GM21423 (cell line): ENCODE results near the gene GLI3.
"Not testable (repeated sequence)": the region's sequence is repeated elsewhere in the genome, so short reads cannot be mapped to it uniquely, and the experiment has no call there.

Experiments used
- ATAC-seq: cut with Tn5 transposase; IDR thresholded peaks from one replicate; pipeline ENCODE4 v1.9.1; 2021; ENCODE audit warnings: mild to moderate bottlenecking, moderate library complexity; ENCODE audit not compliant: unreplicated experiment

The GLI3 gene

DNA sequence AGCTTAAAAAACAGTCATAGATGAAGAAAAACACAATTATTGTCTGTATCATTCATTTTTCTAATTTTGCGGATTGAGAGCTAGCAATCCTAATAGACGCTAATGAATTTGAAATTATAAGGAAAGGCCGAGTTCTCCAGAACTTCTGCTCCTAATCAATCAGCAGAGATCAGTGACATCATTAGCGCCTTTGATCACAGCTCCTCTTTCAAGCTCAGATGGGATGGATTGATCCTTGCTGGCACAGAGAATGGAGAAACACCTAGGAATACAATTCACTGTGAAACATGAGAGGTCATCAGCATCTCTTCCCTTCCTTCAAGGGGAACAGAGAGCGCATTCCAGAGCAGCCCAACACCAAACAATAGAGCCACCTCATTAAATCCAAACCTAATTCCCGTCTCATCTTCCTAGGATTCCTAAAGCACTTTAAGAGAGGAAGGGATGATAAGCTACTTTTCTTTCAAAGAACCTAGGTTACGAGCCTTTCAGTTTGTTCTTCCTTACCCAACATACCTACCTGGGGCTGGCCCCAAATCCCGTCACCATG lies 24.4 kb downstream of the GLI3 start:
- ATAC-seq: no peak

GRCh38 chr7:42211938-42212337 lies 25.1 kb downstream of the GLI3 start:
- ATAC-seq: no peak

- no peak for ATAC-seq
Observed at GRCh38 chr7:42210779-42211178, 26.2 kb downstream of the GLI3 start.

GRCh38 chr7:42210333-42210732 lies 26.7 kb downstream of the GLI3 start:
- ATAC-seq: no peak

DNA sequence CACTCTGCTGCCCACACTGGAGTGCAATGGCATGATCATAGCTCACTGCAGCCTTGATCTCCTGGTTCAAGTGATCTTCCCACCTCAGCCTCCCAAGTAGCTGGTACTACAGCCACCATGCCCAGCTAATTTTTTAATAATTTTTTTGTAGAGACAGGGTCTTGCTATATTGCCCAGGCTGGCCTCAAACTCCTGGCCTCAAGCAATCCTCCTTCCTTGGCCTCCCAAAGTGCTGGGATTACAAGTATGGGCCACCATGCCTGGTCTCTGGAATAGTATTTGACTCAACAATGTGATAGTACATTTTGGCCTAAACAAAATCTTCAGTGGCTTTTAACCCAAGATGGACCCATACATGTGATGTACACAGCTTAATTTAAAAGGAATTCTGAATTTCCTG lies 27.9 kb downstream of the GLI3 start:
- not testable (repeated sequence) for ATAC-seq

- ATAC-seq: no peak
Observed at GRCh38 chr7:42208572-42208971, 28.4 kb downstream of the GLI3 start.

DNA sequence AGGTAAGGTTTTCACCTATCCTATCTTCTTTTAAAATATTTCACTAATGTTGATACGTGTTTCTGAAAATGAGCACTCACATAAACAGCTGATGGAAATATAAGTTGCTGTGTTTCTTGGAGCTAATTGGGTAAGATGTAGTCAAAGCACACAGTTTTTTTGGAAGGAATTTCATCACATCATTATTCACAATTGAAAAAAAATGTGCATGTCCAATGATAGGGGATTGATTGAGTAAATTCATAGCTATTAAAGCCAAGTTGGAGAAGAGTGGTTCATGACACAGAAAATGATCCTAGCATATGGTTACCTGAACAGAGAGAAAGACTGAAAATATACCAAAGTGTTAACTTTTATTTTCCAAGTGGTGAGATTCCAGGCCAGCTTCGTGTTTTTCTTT lies 29.6 kb downstream of the GLI3 start:
- no peak for ATAC-seq

- no peak for ATAC-seq
Observed at GRCh38 chr7:42203336-42203735, 33.7 kb downstream of the GLI3 start.

GRCh38 chr7:42202601-42203000 lies 34.4 kb downstream of the GLI3 start:
- ATAC-seq: no peak

- no peak for ATAC-seq
Observed at GRCh38 chr7:42198974-42199668, 37.9 kb downstream of the GLI3 start.

DNA sequence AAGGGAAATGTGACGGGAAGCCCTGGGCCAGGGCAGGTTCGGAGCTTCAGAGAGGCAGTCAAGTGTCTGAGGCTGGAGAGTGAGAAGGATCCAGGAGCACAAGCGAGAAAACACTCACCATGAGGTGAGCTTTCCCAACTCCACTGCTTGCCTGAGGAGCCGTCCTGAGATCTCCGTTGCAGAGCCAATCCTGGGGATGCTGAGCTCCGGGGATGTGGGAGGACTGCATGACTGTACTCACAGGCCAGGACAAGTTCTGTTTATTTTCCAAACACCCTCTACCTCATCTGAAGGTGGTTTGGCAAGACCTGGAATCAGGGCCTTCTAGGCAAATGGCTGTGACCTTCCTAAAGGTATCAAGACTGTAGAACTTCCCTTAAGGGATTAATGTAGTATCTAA lies 38.7 kb downstream of the GLI3 start:
- no peak for ATAC-seq

GRCh38 chr7:42197451-42197850 lies 39.6 kb downstream of the GLI3 start:
- no peak for ATAC-seq

DNA sequence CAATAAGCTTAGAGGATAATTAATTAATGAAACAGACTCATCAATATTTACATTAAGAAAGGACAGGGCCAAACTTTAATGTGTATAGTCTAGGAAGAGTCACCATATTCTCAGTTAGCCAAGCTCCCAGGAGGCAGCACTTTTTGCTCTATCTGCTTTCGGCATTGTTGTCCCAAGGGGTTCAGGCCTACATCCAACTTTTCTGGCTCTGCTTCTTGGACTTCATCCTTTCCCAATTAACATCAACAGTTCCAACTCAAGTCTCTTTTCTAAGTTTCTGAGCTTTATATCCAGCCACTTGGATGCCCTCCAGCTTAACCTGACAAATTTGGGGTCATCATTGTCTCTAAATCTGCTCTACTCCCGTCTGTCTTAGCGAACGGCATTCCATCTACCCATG lies 42.8 kb downstream of the GLI3 start:
- ATAC-seq: no peak

DNA sequence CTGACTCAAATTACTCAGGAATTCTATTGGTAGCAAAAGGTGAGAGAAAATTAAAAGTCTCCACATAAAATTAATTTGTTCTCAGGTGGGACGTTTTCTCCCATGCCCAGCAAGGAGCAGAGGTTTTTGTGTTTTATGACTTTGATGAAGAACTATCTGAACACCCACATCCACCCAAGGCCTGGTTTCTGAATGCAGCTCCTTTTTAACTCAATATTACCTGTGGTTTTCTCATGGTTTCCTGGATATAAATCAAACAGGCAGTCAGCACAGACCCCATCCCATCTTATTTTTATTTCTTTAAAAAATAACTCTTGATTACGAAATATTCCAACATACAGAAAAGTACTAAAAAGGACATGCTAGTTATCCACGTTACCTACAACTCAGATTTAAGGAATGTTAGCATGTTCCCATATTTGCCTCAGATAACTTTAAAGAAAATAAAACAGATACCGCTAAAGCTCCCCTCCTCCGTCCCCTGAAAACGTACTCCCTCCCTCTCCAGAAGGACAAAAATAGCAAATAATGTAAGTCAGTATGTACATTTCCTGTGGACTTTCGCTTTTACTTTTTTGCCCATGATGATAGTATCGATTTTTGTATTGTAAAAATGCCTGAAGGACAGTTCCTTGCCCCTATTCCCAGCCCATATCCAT lies 43.4 kb downstream of the GLI3 start:
- no peak for ATAC-seq

- ATAC-seq: no peak
Observed at GRCh38 chr7:42192851-42193461, 44.1 kb downstream of the GLI3 start.

- ATAC-seq: no peak
Observed at GRCh38 chr7:42192066-42192465, 44.9 kb downstream of the GLI3 start.

DNA sequence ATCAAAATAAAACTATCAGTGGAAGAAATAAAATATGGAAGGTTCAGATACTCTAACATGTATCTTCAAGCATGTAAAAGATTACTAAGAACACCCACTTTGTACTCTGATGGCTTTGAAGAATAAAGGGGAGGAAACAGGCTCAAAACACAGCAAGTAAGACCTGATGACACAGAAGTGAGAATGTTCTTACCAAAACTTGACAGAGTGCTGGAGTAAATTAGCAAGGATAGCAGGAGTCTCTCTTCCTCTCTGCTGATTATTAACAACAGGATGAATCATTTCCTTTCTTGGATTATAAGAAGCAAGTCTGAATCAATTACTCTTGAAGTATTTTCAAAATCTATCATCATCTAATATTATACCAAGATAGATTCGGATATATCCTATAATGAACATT lies 47.5 kb downstream of the GLI3 start:
- ATAC-seq: no peak

DNA sequence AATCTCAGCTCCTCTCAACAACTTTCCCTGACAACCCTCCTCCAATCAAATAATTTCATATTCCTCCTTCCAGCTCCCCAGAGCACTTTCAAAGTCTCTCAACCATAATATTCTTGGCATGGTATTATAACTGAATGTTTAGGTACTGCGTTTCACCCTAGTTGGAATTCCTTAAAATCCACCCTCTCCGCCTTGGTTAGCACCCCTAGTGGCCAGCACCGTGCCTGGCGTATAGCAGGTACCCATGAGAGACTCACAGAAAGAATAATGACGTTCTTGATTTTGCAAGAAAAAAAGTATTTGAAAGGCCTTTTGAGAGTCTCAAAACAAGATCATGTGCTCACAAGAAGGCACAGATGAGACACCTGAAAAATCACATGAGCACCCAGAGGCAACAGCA lies 50.9 kb downstream of the GLI3 start:
- ATAC-seq: no peak

- ATAC-seq: no peak
Observed at GRCh38 chr7:42185726-42186125, 51.3 kb downstream of the GLI3 start.

DNA sequence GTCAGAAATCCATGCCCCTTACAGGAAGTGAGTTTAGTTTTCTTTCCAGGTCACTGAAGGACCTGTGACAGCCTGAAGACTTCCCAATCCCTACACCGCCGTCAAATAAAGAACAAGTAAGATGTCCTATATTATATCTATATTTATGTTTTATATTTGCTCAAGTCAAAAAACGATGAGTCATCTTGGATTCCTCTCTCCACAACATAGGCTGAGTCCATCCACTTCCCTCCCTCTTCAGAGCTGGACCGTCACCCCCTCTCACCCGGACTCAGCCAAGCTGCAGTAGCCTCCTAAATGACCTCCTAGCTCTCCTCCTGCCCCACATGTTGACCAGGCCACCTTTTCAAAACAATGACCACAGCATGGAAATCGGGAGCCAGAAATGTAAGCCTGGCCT lies 53.5 kb downstream of the GLI3 start:
- no peak for ATAC-seq

- ATAC-seq: no peak
Observed at GRCh38 chr7:42181566-42181965, 55.4 kb downstream of the GLI3 start.

GRCh38 chr7:42180806-42181205 lies 56.2 kb downstream of the GLI3 start:
- ATAC-seq: no peak
